HG03520 (cell line): Measurements from ENCODE around the gene GMEB2.
"Not testable (repeated sequence)": the region's sequence is repeated elsewhere in the genome, so short reads cannot be mapped to it uniquely, and the experiment has no call there.

Source experiments
- ATAC-seq: cut with Tn5 transposase; IDR thresholded peaks from one replicate; pipeline ENCODE4 v1.9.1; 2021; ENCODE audit warnings: mild to moderate bottlenecking, moderate library complexity; ENCODE audit not compliant: unreplicated experiment

GMEB2 gene

GRCh38 chr20:63617092-63617875 lies 9.6 kb downstream of the GMEB2 start:
- ATAC-seq, result no peak

- not testable (repeated sequence) for ATAC-seq
These were observed 12.9 kb downstream of the GMEB2 start for GRCh38 chr20:63613863-63614594.

DNA sequence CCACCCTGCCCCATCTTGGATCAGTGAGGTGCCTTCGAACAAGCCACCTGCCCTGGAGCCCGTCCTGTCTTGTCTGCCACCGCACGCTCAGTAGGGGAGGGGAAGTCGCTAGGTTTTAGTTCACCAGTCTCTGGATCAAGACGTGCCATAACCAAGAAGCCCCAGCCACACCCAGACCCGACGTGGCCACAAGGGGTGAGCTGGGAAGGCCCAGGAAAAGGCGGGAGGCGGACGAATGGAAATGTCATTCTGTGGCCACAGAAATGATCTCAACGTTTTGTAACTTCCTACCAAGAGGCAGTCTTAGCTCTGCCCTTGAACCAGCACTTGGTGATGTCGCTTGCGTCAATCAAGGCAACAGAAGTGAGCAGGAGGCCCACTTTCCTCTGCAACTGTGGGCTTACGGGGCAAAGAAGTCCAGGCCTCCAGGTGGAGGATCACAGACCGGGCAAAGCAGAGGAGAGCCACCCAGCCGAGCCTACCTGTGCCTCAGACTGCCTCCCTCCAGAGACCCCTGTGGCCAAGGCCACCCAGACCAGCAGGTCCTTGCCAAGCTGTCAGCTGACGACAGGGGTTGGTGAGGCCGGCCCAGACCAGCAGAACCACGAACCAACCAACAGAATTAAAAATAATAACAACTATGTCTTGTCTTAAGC lies 14.5 kb downstream of the GMEB2 start:
- ATAC-seq, result no peak

DNA sequence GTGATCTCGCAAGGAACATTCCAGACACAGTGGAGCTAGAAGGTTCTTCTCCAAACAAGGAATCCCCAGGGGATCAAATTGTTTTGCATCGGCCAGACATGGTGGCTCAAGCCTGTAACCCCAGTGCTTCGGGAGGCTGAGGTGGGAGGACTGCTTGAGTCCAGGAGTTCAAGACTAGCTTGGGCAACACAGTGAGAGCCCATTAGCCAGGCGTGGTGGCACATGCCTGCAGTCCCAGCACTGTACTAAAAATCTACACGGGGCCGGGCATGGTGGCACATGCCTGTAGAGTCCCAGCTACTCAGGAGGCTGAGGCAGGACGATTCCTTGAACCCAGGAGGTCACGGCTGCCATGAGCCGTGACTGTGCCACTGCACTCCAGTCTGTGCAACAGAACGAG lies 15.3 kb downstream of the GMEB2 start:
- ATAC-seq, result no peak

DNA sequence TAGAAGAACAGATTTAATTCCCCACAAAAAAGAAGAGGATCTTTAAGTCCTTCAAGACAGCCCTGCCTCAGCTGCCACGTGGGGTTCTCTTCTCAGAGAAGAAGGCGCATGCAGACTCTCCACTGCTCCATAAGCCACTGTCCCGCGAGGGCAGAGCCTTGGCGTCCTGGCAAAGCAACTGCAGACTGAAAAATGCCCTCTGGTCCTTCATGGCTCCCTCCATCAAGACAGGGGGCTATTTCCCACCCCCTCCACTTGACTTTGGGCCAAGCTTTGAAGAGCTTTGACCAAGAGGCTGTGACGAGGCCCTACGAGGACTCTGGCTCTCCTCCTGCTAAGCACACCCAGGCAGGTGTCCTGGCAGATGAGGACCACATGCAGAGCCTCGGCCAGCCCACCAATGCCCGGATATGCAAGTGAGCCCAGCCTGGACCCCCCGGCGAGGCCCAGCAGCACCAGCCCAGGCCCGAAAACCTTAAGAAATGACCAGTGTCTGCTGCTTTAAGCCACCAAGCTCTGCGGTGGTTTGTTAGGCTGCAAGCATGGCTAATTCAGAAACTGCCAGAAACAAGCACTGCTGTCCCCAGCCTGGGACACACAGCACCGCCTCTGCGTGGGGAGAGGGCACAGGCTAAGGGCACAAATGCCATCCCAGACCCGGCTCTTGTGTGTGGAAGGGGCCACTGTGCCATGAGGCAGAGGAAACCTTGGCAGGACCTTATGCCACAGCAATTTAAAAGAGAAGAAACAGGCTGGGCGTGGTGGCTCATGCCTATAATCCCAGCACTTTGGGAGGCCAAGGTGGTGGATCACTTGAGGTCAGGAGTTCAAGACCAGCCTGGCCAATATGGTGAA lies 16.1 kb downstream of the GMEB2 start:
- no peak for ATAC-seq

DNA sequence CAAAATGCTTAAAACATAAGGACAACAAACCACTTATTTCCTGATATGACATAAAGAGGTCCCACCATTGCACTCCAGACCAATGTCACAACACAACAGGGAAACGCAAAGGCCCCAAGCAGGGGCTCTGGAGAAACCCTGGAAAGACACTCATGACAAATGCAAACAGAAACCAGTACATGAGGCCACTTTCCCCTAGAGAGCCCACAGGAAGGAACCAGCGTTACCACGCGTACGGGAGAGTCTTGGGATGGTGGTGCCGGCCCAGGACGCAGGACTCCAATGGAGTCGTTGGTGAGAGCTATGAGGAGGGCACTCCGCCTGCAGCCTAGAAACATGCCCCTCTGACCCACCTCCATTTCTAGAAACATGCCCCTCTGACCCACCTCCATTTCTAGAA lies 20.2 kb downstream of the GMEB2 start:
- no peak for ATAC-seq

- ATAC-seq, result no peak
These were observed 24.6 kb downstream of the GMEB2 start for GRCh38 chr20:63602321-63602720.

DNA sequence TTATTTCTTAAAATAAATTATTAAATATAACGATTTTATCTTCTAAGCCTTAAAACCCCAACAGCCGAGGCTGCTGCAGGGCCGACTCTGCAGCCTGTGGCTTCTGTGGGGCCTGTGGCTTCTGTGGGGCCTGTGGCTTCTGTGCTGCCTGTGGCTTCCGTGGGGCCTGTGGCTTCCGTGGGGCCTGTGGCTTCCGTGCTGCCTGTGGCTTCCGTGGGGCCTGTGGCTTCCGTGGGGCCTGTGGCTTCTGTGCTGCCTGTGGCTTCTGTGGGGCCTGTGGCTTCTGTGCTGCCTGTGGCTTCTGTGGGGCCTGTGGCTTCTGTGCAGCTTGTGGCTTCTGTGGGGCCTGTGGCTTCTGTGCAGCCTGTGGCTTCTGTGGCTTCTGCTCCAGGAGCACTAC lies 25.2 kb downstream of the GMEB2 start:
- not testable (repeated sequence) for ATAC-seq

DNA sequence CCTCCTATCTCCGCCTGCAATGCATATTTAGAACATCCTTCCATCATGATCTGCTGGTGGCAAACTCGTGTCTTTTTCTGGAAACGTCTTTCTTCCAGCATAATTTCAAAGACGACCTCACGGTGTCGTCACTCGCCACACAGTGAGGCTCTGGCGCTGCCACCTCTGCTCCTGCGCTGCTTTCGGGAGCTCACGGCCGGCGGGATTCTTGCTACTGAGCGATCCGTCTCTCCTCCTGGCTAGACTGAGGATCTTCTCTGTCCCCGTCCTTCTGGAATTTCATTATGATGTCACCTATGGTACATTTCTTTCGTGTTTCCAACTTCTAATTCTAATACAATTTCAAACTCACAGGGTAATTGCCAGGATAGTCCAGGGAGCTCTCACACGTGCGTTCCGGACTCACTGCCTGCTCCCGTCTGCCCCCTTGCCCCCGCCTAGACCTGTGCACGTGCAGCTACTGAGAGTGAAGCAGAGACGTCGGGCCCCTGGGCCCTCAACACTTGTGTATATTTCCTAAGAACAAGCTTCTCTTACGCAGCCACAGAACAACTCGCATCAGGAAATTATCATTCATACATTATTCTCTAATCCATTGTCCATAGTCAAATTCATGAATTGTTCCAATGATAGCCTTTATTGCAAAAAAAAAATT lies 27.4 kb downstream of the GMEB2 start:
- ATAC-seq, result no peak

GRCh38 chr20:63598479-63599395 lies 28.2 kb downstream of the GMEB2 start:
- no peak for ATAC-seq

DNA sequence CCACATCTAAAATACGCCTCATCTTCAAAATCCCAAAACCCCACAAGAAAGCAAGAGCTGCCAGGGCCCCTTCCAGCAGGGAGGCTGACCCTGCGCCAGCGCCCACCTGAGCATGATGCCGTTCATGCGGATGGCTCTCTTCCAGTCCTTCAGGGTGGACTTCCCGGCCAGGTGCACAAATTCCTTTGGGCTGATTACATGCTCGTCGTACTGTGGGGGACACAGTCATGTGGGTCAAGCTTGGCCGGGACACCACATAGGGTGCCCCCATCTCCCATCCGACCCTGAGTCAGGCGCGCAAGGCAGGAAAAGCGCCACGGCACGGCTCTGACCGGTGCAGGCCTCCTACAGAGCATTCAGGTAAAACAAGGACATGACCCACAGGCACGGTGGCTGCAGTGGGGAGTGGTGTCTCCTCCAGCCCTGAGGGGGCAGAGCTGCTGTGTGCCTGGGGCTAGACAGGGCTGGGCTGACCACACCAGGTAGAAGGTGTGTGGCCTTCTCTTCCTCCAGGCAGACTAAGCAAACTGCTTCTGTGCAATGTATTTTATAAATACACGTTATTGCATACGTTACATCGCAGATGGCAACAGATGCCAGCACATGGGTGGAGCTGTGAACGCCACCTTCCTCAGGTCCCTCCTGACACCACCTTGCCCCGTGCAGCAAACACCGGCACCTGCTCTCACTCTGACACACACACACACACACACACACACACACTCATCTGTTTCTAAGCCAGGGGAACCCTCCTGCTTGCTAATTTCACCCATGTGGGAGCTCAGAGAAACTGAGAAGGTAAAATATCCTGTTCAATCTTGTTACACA lies 29.0 kb downstream of the GMEB2 start:
- ATAC-seq, result no peak

DNA sequence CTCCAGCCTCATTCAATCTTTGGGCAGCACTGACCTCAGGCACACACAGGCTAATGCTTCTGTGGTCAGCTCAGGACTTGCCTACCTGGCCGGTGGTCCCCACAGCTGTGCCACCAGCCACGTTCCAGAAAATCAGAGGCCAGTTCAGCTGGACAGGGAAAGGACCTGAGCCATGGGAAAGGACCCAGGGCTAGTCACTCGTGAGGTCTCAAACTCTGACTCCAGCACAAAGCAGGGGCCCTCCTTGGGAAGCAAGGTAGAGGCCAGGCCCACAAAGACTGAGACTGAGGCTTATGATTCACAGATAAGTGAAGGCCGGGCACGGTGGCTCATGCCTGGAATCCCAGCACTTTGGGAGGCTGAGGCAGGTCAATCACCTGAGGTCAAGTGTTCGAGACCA lies 30.5 kb downstream of the GMEB2 start:
- no peak for ATAC-seq

- no peak for ATAC-seq
These were observed 31.3 kb downstream of the GMEB2 start for GRCh38 chr20:63595416-63596127.

GRCh38 chr20:63594043-63594561 lies 32.8 kb downstream of the GMEB2 start:
- ATAC-seq, result no peak

GRCh38 chr20:63592661-63593060 lies 34.2 kb downstream of the GMEB2 start:
- ATAC-seq, result no peak

DNA sequence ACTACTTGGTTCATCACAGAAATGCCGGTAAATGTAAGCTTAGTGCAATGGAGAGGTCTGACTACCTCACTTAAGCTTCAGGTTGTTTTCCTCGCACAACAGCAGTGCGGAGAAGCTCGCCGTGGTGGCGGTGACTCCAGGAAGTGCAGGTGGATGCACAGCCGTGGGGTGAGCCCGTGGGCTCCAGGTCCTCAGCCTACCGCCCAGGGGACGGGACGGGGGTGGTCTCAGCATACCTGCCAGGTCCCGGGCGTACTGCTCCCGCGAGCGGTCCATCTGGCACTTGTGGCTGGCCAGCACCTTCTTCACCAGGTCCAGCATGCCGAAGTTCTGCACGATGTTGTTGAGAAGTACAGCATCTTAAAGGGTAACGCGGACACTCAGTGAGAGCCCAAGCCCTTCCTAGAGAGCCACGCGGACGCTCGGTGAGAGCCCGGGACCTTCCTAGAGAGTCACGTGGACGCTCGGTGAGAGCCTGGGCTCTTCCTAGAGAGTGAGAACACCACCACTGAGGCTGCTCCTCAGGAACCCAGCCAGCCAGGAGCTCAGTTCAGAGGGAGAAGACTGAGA lies 35.0 kb downstream of the GMEB2 start:
- ATAC-seq, result no peak

GRCh38 chr20:63591147-63591533 lies 35.8 kb downstream of the GMEB2 start:
- no peak for ATAC-seq
